Inferior parietal cortex (tissue), 1 donor: ENCODE measurements around the gene XPO1.
A peak's percentile ranks its signal among the peaks of the same experiment; 100 is the strongest.
"Not testable (repeated sequence)": the region's sequence is repeated elsewhere in the genome, so short reads cannot be mapped to it uniquely, and the experiment has no call there.

Experiments used
- DNase-seq: peaks from one replicate; pipeline ENCODE4 v3.0.0-alpha.2; 2016; ENCODE audit errors: extremely low spot score

The XPO1 gene

GRCh38 chr2:61534926-61535325 is 3.2 kb downstream of the XPO1 start:
- DNase-seq, result no peak

GRCh38 chr2:61530749-61531148 is 7.4 kb downstream of the XPO1 start:
- no peak for DNase-seq

- DNase-seq, result no peak
These were observed 8.0 kb downstream of the XPO1 start for GRCh38 chr2:61529944-61530735.

GRCh38 chr2:61520261-61520660 is 17.9 kb downstream of the XPO1 start:
- DNase-seq, result no peak

GRCh38 chr2:61512768-61513398 is 25.3 kb downstream of the XPO1 start:
- no peak for DNase-seq

GRCh38 chr2:61510674-61511671 is 27.2 kb downstream of the XPO1 start:
- DNase-seq, result no peak

- DNase-seq, result no peak
These were observed 33.2 kb downstream of the XPO1 start for GRCh38 chr2:61504949-61505348.

GRCh38 chr2:61499060-61499459 is 39.1 kb downstream of the XPO1 start:
- no peak for DNase-seq

GRCh38 chr2:61493523-61493942 is 44.6 kb downstream of the XPO1 start:
- no peak for DNase-seq

- no peak for DNase-seq
These were observed 45.7 kb downstream of the XPO1 start for GRCh38 chr2:61492476-61492875.

- no peak for DNase-seq
These were observed 52.9 kb downstream of the XPO1 start for GRCh38 chr2:61485281-61485680.

- peak; percentile 53 for DNase-seq
These were observed 60.1 kb downstream of the XPO1 start for GRCh38 chr2:61478086-61478485.

- not testable (repeated sequence) for DNase-seq
These were observed 61.1 kb downstream of the XPO1 start for GRCh38 chr2:61476929-61477589.

- DNase-seq, result peak; percentile 49
These were observed 66.0 kb downstream of the XPO1 start for GRCh38 chr2:61471905-61472805.

GRCh38 chr2:61470965-61471904 is 66.9 kb downstream of the XPO1 start, which contains the start of gene USP34:
TSS of gene USP34 (minus strand) at chr2:61471087. CDS start at chr2:61470692, 395 bp downstream.
- peak; percentile 84 for DNase-seq

- DNase-seq, result peak; percentile 52
These were observed 67.8 kb downstream of the XPO1 start for GRCh38 chr2:61470122-61470951.

- DNase-seq, result peak; percentile 27
These were observed 68.6 kb downstream of the XPO1 start for GRCh38 chr2:61469424-61470121.

GRCh38 chr2:61468231-61468630 is 69.9 kb downstream of the XPO1 start:
- DNase-seq, result not testable (repeated sequence)
